WERI-Rb-1 (cell line): Measurements from ENCODE around the gene LOXHD1.

Experiments
- DNase-seq: peaks from one replicate; pipeline ENCODE4 v3.0.0-alpha.2; 2020
- H3K27ac ChIP-seq: fragments of 250-450 bp; sonication (Bioruptor Pico); 2 replicates; pipeline ENCODE4 v1.5.1; 2020; ENCODE audit warnings: mild to moderate bottlenecking, moderate library complexity
- H3K27me3 ChIP-seq: fragments of 250-450 bp; sonication (Bioruptor Pico); 2 replicates; pipeline ENCODE4 v1.5.1; 2021; ENCODE audit warnings: mild to moderate bottlenecking, low read depth, moderate library complexity; ENCODE audit not compliant: insufficient read depth, severe bottlenecking
- H3K36me3 ChIP-seq: fragments of 250-450 bp; sonication (Bioruptor Pico); 2 replicates; pipeline ENCODE4 v1.5.1; 2020; ENCODE audit warnings: mild to moderate bottlenecking, moderate library complexity
- H3K4me3 ChIP-seq: 2 replicates; pipeline ENCODE4 v1.5.1; 2011; ENCODE audit warnings: low read depth, mild to moderate bottlenecking, control low read depth, low read length
- H3K9me3 ChIP-seq: fragments of 250-450 bp; sonication (Bioruptor Pico); 2 replicates; pipeline ENCODE4 v1.5.1; 2021; ENCODE audit warnings: mild to moderate bottlenecking, moderate library complexity; ENCODE audit not compliant: severe bottlenecking
- CTCF ChIP-seq: IDR thresholded peaks from 2 replicates; pipeline ENCODE4 v1.5.1; 2011; ENCODE audit warnings: low read depth, mild to moderate bottlenecking, control low read depth, inconsistent platforms, low read length

The LOXHD1 gene

DNA sequence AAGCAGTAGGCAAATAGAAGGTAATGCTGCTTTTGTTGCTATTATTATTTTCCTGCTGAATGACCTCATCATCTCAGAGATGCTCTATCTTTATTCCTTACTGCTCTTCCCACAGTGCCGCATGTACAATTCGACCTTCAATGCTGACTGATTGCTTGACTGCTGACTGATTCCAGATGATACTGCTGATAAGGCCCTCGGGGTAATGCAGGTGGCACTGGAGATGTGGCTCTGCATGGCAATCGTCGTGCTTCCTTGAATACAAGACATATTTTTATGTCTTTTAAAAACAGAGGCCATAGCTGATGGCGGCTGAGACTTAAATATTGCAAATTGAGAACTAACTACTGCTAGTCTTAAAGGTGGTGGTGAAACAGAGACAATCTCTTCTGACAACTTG is 146.6 kb downstream of the LOXHD1 start:
- DNase-seq, result no peak
- H3K36me3 ChIP-seq, result no peaks in the 10 kb centered on the region
- TF ChIP-seq CTCF, result no peak
- no peak overlapping the region for H3K27ac ChIP-seq
- H3K4me3 ChIP-seq, result no peak overlapping the region
- no peaks in the 10 kb centered on the region for H3K27me3 ChIP-seq
- H3K9me3 ChIP-seq, result peaks cover 22% of the 10 kb centered on the region

DNA sequence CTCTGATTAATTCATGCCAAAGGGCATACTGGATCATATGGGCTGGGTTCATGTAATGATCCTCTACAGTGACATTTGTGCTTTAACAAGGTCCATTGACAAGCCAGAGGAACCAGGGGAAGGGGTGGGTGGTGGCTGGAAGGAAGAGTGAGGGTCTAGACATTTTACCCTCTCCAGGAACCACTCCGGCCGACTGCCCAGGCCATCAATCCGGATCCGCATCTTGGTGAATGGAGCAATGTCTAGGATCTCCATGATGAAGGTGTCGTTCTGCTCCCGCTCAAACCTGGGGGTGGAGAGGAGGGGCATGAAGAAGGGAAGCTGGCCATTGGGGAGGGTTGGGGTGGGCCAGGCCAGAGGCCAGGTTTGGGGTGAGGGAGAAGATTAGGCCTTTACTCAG is 147.5 kb downstream of the LOXHD1 start:
- no peak for DNase-seq
- Histone ChIP-seq H3K4me3 (no peak overlapping the region), H3K27ac (no peak overlapping the region), H3K27me3 (no peaks in the 10 kb centered on the region), H3K9me3 (peaks cover 19% of the 10 kb centered on the region), H3K36me3 (no peaks in the 10 kb centered on the region)
- no peak for TF ChIP-seq CTCF

DNA sequence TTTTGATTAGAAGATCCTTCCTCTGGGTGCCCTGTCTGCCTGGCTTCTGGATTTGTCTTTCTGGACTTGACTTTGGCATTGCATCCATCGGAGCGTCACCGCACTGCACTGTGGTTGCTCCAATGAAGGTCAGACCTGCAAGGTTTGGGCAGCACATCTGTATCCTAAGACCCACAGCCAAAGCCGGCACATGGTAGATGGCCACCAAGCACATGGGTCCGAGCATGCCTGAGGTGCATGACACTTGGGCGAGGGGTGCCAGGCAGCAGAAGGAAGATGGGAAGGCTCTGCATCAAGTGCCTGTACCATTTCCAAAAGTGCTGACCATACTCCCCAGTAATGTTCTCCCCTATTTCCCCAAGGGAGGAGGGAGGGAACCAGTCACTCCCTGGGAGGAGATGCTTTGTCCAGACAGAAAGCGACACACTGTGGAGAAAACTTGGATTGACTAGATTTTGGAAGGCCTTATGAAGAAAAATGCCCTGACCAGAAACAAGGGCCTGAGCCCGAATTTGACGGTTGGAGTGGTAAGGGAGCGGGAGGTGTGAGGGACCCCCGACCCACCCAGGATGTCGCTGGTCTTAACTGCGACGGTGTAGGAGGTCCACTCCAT is 149.9 kb downstream of the LOXHD1 start:
- DNase-seq, result no peak
- TF ChIP-seq CTCF, result no peak
- Histone ChIP-seq H3K4me3 (no peak overlapping the region), H3K9me3 (no peaks in the 10 kb centered on the region), H3K36me3 (no peaks in the 10 kb centered on the region), H3K27me3 (no peaks in the 10 kb centered on the region), H3K27ac (no peak overlapping the region)

DNA sequence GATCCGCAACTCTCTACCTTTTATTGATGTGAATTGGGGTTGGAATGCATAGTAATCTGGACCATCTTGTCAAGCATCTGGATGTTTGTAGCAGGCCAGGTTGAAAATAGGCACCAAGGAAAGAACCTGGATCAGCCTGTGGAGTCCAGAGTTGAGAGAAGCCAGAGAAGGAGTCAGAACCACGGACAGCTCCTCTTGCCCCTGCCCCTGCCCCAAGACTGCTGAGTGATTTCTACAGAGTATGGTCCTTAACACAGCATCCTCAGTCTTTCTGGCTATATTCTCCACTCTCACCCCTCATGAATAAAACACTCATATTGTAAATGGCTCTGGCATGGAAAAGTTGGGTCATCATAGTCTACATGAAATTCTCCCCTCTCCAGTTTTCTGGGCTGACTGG is 154.6 kb downstream of the LOXHD1 start:
- Histone ChIP-seq H3K27ac (no peak overlapping the region), H3K36me3 (no peaks in the 10 kb centered on the region), H3K4me3 (no peak overlapping the region), H3K27me3 (no peaks in the 10 kb centered on the region), H3K9me3 (peaks cover 2% of the 10 kb centered on the region)
- DNase-seq, result no peak
- no peak for TF ChIP-seq CTCF

GRCh38 chr18:46497129-46497528 is 159.9 kb downstream of the LOXHD1 start:
- no peak for DNase-seq
- Histone ChIP-seq H3K27ac (no peak overlapping the region), H3K4me3 (no peak overlapping the region), H3K9me3 (peaks cover 2% of the 10 kb centered on the region), H3K27me3 (no peaks in the 10 kb centered on the region), H3K36me3 (no peaks in the 10 kb centered on the region)
- TF ChIP-seq CTCF, result no peak

GRCh38 chr18:46488471-46489213 is 168.4 kb downstream of the LOXHD1 start:
- Histone ChIP-seq H3K36me3 (no peaks in the 10 kb centered on the region), H3K27me3 (no peaks in the 10 kb centered on the region), H3K4me3 (no peak overlapping the region), H3K27ac (no peak overlapping the region), H3K9me3 (no peaks in the 10 kb centered on the region)
- no peak for TF ChIP-seq CTCF
- DNase-seq, result no peak
